SJCRH30 (cell line): ENCODE data around the gene ZCCHC4. TPM values are rescaled to one million over a fixed set of nuclear protein-coding genes. Genes with fewer than 3 reads are reported as not detected.
"Not testable (repeated sequence)": the region's sequence is repeated elsewhere in the genome, so short reads cannot be mapped to it uniquely, and the experiment has no call there.

ENCODE experiments used
- DNase-seq, 2 experiments: peaks; one replicate each; pipeline ENCODE4 v3.0.0-alpha.2; 2015 to 2020
- H3K27ac ChIP-seq: fragments of 250-450 bp; sonication (Bioruptor Pico); 2 replicates; pipeline ENCODE4 v1.5.1; 2020; ENCODE audit warnings: mild to moderate bottlenecking, moderate library complexity
- H3K27me3 ChIP-seq: fragments of 250-450 bp; sonication (Bioruptor Pico); 2 replicates; pipeline ENCODE4 v1.5.1; 2020; ENCODE audit warnings: mild to moderate bottlenecking, moderate library complexity
- H3K36me3 ChIP-seq: fragments of 250-450 bp; sonication (Bioruptor Pico); 2 replicates; pipeline ENCODE4 v1.5.1; 2020; ENCODE audit warnings: mild to moderate bottlenecking, moderate library complexity
- H3K4me1 ChIP-seq: fragments of 250-450 bp; sonication (Bioruptor Pico); 2 replicates; pipeline ENCODE4 v1.5.1; 2020; ENCODE audit warnings: mild to moderate bottlenecking, moderate library complexity
- H3K4me3 ChIP-seq: fragments of 250-450 bp; sonication (Bioruptor Pico); 2 replicates; pipeline ENCODE4 v1.5.1; 2020; ENCODE audit warnings: mild to moderate bottlenecking, moderate library complexity
- H3K9me3 ChIP-seq: fragments of 250-450 bp; sonication (Bioruptor Pico); replicated peaks from 2 replicates; pipeline ENCODE4 v1.5.1; 2020; ENCODE audit warnings: mild to moderate bottlenecking, moderate library complexity
- total RNA-seq: library from RNA; depleted of rRNA; stranded (reverse); fragments of >200 nt; shearing (Covaris generic); gene quantifications from 2 replicates; pipeline ENCODE4 v1.2.3, GENCODE V29; 2014

The ZCCHC4 gene
- total RNA-seq, 1 experiment from 2014 or later = 20.6 TPM

DNA sequence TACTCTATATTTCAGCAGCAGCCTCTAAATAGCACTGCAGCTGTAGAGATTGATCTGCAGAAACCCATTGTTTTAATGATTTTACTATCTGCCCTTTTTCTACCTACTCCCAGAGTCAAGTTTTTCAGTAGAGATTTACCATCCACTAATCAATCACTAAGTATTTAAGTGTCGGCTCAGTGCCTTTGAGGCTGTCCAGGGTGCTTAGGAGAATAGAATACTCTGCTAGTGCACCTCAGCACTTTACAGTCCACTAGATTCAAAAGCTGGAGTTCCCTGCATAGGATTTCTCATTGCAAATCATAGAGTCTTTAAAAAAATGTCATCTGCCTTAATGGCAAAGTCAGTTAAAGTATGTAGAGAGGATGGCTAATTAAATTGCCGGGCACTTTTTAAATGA is 34.9 kb downstream of the ZCCHC4 start:
- peaks cover 12% of the 10 kb centered on the region for H3K36me3 ChIP-seq
- no peak overlapping the region for H3K4me3 ChIP-seq
- DNase-seq = no peak
- no peak overlapping the region for H3K27ac ChIP-seq
- H3K27me3 ChIP-seq = no peaks in the 10 kb centered on the region
- H3K9me3 ChIP-seq = no peaks in the 10 kb centered on the region
- no peaks in the 10 kb centered on the region for H3K4me1 ChIP-seq

- Histone ChIP-seq H3K9me3 (no peaks in the 10 kb centered on the region), H3K27me3 (no peaks in the 10 kb centered on the region), H3K4me1 (no peaks in the 10 kb centered on the region), H3K27ac (no peak overlapping the region), H3K4me3 (no peak overlapping the region), H3K36me3 (peaks cover 12% of the 10 kb centered on the region)
- DNase-seq = no peak
Observed at GRCh38 chr4:25347971-25348370, 35.4 kb downstream of the ZCCHC4 start.

GRCh38 chr4:25350561-25350960 is 38.0 kb downstream of the ZCCHC4 start:
- H3K9me3 ChIP-seq = no peaks in the 10 kb centered on the region
- H3K36me3 ChIP-seq = peaks cover 4% of the 10 kb centered on the region
- H3K27me3 ChIP-seq = no peaks in the 10 kb centered on the region
- H3K27ac ChIP-seq = no peak overlapping the region
- H3K4me3 ChIP-seq = no peak overlapping the region
- H3K4me1 ChIP-seq = no peaks in the 10 kb centered on the region
- no peak for DNase-seq

DNA sequence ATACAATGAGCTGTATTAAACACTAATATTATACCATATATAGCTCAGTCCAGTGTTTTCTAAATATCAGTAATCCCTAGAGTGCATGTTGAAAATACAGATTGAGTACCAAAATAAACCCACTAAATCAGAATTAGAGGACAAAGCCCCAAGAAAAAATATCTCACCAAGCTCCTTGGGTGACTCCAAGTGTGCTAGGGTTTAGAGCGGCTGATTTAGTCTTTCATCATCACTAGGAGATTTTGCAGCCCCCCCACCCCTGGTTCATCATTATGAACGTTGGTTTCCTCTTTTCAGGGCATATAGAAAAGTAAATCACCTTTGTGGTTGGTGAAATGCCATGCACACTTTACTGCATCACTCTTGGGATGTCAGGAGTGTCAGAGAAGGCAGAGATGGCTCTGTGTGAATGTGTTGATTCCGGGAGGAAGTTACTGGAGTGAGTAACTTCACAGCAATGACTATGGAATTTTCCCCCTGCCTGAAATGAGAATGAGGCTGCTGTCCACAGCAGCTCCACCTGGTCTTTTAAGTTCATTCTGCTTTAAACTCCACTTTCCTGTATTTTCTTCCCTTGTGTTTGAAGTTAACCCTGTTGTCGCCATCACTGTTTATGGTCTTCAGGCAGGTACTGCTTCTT is 39.3 kb downstream of the ZCCHC4 start:
- no peak overlapping the region for H3K27ac ChIP-seq
- no peak for DNase-seq
- H3K4me3 ChIP-seq = no peak overlapping the region
- H3K4me1 ChIP-seq = no peaks in the 10 kb centered on the region
- H3K36me3 ChIP-seq = peaks cover 4% of the 10 kb centered on the region
- H3K27me3 ChIP-seq = no peaks in the 10 kb centered on the region
- H3K9me3 ChIP-seq = no peaks in the 10 kb centered on the region

- H3K27ac ChIP-seq = no peak overlapping the region
- no peaks in the 10 kb centered on the region for H3K4me1 ChIP-seq
- no peaks in the 10 kb centered on the region; the same call in 1 of the 2 replicates for H3K9me3 ChIP-seq
- peaks cover 4% of the 10 kb centered on the region for H3K36me3 ChIP-seq
- H3K4me3 ChIP-seq = no peak overlapping the region
- H3K27me3 ChIP-seq = no peaks in the 10 kb centered on the region
- no peak for DNase-seq
Observed at GRCh38 chr4:25356068-25356467, 43.5 kb downstream of the ZCCHC4 start.

DNA sequence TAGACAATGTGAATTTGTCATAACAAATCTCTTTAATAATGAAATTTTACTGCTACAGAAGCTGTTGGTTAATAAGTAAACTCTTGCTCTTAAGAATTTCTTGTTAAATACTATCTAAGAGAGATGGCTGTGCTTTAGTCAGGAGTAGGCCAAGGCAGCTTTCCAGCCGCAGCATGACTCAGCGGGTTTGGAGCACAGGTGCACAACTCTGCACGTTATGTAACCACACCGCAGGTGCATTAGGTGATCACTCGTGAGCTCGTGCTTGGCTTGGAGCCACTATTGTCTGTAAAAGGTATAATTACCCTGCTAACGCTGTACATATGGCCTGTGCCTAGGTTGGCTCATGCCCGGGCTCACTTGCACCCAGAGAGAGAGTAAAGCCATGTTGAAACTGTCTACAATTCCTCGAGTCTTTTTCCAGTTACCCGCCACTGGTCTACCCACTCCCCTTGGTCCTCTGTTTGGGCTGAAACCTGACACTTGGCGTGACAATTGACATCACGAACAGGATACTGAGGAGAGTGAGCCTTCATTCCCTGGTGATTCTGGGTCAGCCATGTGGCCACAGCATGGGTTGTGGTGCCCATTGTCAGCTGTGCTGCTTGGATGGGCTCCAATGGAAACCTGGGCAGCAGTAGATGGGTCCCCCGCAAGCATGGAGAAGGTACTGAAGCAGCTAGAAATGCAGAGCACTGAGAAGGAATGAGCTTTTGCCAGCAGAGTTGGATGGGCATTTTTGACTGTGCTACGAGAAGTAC is 46.1 kb downstream of the ZCCHC4 start:
- Histone ChIP-seq H3K9me3 (no peaks in the 10 kb centered on the region; the same call in 1 of the 2 replicates), H3K27me3 (no peaks in the 10 kb centered on the region), H3K4me3 (no peak overlapping the region), H3K36me3 (no peaks in the 10 kb centered on the region; the same call in 1 of the 2 replicates), H3K27ac (no peak overlapping the region), H3K4me1 (no peaks in the 10 kb centered on the region)
- DNase-seq = no peak

GRCh38 chr4:25361253-25361652 is 48.7 kb downstream of the ZCCHC4 start:
- Histone ChIP-seq H3K27ac (no peak overlapping the region), H3K27me3 (no peaks in the 10 kb centered on the region), H3K4me1 (no peaks in the 10 kb centered on the region), H3K9me3 (no peaks in the 10 kb centered on the region; the same call in 1 of the 2 replicates), H3K4me3 (no peak overlapping the region), H3K36me3 (no peaks in the 10 kb centered on the region; the same call in 1 of the 2 replicates)
- no peak for DNase-seq

GRCh38 chr4:25367004-25367621 is 54.5 kb downstream of the ZCCHC4 start:
- Histone ChIP-seq H3K9me3 (no peaks in the 10 kb centered on the region), H3K4me1 (no peaks in the 10 kb centered on the region), H3K36me3 (no peaks in the 10 kb centered on the region), H3K4me3 (no peak overlapping the region), H3K27me3 (no peaks in the 10 kb centered on the region), H3K27ac (no peak overlapping the region)
- DNase-seq = peak in 1 of 2 experiments; percentile 65

- Histone ChIP-seq H3K36me3 (no peaks in the 10 kb centered on the region), H3K9me3 (no peaks in the 10 kb centered on the region), H3K4me1 (no peaks in the 10 kb centered on the region), H3K27ac (no peak overlapping the region), H3K4me3 (no peak overlapping the region), H3K27me3 (no peaks in the 10 kb centered on the region)
- no peak for DNase-seq
Observed at GRCh38 chr4:25367877-25368276, 55.3 kb downstream of the ZCCHC4 start.

DNA sequence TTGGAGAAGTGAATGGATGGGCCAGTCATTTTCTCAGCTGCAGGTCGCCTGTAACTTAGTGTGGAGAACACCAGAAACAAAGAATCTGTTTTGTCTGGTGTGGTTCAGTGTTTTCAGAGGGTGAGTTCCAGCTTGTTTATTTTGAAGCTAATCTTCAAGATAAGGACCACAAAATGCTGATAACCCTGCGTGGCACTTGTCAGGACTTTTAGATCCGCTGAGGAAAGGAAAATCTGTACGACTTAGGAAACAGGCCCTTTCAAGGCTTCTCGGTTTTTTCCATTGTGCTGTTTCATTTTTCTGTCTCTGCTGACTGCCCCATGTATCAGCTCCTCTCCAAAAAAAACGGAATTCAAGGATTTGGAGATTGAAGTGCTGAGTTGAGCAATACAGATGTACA is 55.7 kb downstream of the ZCCHC4 start:
- Histone ChIP-seq H3K4me1 (no peaks in the 10 kb centered on the region), H3K27ac (no peak overlapping the region), H3K27me3 (no peaks in the 10 kb centered on the region), H3K4me3 (no peak overlapping the region), H3K36me3 (no peaks in the 10 kb centered on the region), H3K9me3 (no peaks in the 10 kb centered on the region)
- no peak for DNase-seq

DNA sequence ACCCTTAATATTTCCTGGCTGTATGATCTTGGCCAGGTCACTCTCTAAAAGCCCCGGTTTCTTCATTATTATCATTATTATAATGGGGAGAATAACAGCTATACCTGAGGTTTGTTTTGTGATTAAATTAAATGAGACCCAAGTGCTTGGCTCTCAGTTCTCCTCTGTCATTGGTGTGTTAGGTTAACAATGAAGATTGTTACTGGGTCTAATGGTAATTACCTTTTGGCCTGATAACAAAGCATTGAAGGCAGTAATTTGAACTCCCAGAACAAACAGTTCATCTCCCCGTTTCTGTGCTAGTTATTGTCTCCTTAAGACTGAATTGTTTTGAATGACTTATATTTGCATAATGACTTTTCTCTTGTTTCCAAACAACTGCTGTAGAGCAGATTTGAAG is 57.7 kb downstream of the ZCCHC4 start:
- no peaks in the 10 kb centered on the region for H3K4me1 ChIP-seq
- H3K4me3 ChIP-seq = no peak overlapping the region
- DNase-seq = no peak
- H3K9me3 ChIP-seq = no peaks in the 10 kb centered on the region
- no peaks in the 10 kb centered on the region for H3K36me3 ChIP-seq
- H3K27me3 ChIP-seq = no peaks in the 10 kb centered on the region
- H3K27ac ChIP-seq = no peak overlapping the region

DNA sequence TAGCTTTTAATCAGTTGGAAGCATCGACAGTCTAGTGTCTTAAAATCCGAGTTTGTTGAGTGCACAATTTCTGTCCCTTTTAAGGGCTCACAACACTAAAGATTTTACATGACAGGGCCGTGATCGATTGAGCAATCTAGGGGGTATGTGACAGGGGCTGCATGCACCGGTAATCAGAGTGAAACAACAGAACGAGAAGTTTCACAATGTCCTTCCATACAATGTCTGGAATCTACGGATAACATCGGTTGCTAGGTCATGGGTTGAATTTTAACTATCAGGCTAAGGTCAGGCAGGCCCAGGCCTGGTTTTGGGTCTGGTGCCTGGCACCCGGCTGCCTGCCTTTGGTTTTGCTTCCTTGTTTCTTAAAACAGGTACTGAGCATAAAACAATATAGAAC is 60.0 kb downstream of the ZCCHC4 start:
- H3K27ac ChIP-seq, H3K27me3 ChIP-seq, H3K9me3 ChIP-seq, H3K4me3 ChIP-seq, H3K4me1 ChIP-seq, DNase-seq, H3K36me3 ChIP-seq: not testable (repeated sequence)

GRCh38 chr4:25376754-25377571 is 64.4 kb downstream of the ZCCHC4 start, which contains the start of gene ANAPC4:
Gene ANAPC4 (plus strand): TSS chr4:25377263. CDS start chr4:25377428, 165 bp downstream.
- H3K36me3 ChIP-seq = peaks cover 22% of the 10 kb centered on the region
- H3K4me1 ChIP-seq = peaks cover 10% of the 10 kb centered on the region
- no peaks in the 10 kb centered on the region for H3K9me3 ChIP-seq
- peak within 1 kb of the TSS; percentile 80 for H3K4me3 ChIP-seq
- no peaks in the 10 kb centered on the region for H3K27me3 ChIP-seq
- H3K27ac ChIP-seq = peak within 1 kb of the TSS; percentile 45
- peak; percentile 98 to 99 for DNase-seq

- DNase-seq = no peak
- H3K27me3 ChIP-seq = no peaks in the 10 kb centered on the region
- H3K27ac ChIP-seq = peak overlapping the region; percentile 27; the same call in 1 of the 2 replicates
- H3K4me1 ChIP-seq = peaks cover 10% of the 10 kb centered on the region
- no peaks in the 10 kb centered on the region for H3K9me3 ChIP-seq
- peaks cover 29% of the 10 kb centered on the region for H3K36me3 ChIP-seq
- H3K4me3 ChIP-seq = peak overlapping the region; percentile 80
Observed at GRCh38 chr4:25377572-25378436, 65.2 kb downstream of the ZCCHC4 start.
